ENCODE data around the gene DNM1L.
A peak's percentile ranks its signal among the peaks of the same experiment; 100 is the strongest.

The DNM1L gene

DNA sequence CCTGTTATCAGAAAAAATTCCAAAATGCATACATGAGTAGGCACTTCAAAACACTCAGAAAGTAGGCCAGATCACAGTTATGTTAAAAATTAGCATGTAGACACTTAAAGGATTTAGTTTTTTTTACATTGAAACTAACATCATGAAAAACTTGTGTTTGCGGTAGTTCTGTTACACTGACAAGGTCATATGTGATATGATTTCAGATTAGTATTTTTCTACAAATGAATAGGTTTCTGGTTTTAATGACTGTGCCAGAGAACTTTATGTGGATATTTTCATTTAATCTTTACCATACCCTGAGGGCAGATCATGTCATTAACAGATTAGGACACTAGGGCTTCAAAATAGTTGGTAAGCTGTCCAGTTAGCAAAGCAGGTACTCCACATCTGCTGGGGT is 55.9 kb downstream of the DNM1L start:
- Histone ChIP-seq H3K27me3 (replicated peaks; ENCODE audit: control insufficient read depth, insufficient read depth, low read length) (no peaks in the 10 kb centered on the region), H3K4me3 (ENCODE audit: low read length) (no peak overlapping the region), H3K9me3 (ENCODE audit: control insufficient read depth, low read length) (no peaks in the 10 kb centered on the region), H3K4me1 (ENCODE audit: control insufficient read depth, insufficient read depth, low read length) (peaks cover 3% of the 10 kb centered on the region), H3K9ac (ENCODE audit: low read length) (no peak overlapping the region), H3K36me3 (ENCODE audit: control insufficient read depth, insufficient read depth, low read length, severe bottlenecking) (peaks cover 86% of the 10 kb centered on the region)
- DNase-seq (ENCODE audit: low read depth) = no peak

DNA sequence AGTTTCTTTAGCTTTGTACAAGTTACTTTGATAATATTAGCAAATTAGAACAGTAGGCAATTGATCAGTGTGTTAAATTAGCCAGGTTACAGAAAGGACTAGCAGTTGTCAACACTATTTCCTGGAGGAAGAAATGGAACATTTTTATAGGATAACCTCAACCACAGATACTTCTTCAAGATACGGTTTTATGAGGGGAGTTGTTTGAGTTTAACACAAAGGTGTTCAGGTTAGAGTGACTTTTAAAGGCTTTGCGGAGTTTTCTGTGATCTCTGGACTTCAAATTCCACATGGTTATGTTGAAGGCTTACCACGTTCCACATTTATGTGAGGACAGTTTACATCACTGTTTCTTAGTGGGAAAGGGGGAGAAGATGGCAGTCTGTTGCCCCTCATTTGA is 57.3 kb downstream of the DNM1L start:
- DNase-seq (ENCODE audit: low read depth) = no peak
- Histone ChIP-seq H3K4me3 (ENCODE audit: low read length) (no peak overlapping the region), H3K36me3 (ENCODE audit: control insufficient read depth, insufficient read depth, low read length, severe bottlenecking) (peaks cover 90% of the 10 kb centered on the region), H3K9ac (ENCODE audit: low read length) (no peak overlapping the region), H3K27me3 (replicated peaks; ENCODE audit: control insufficient read depth, insufficient read depth, low read length) (no peaks in the 10 kb centered on the region), H3K4me1 (ENCODE audit: control insufficient read depth, insufficient read depth, low read length) (peaks cover 3% of the 10 kb centered on the region), H3K9me3 (ENCODE audit: control insufficient read depth, low read length) (no peaks in the 10 kb centered on the region)

DNA sequence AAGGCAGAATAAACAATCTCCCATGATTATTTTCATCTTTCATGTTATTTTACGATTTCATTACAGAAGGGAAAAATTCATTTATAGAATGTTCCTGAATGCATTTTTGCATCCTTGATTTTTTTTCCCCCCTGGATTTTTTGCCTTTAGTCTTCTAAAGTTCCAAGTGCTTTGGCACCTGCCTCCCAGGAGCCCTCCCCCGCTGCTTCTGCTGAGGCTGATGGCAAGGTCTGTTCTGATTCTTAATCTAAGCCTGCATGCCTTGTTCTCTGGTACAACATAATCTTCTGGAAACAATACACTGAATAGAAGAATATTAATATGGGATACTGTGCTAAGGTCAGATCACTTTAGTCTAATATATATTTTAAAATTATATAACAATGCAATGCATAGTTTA is 58.6 kb downstream of the DNM1L start:
- Histone ChIP-seq H3K4me3 (ENCODE audit: low read length) (no peak overlapping the region), H3K9me3 (ENCODE audit: control insufficient read depth, low read length) (no peaks in the 10 kb centered on the region), H3K4me1 (ENCODE audit: control insufficient read depth, insufficient read depth, low read length) (no peaks in the 10 kb centered on the region), H3K27me3 (replicated peaks; ENCODE audit: control insufficient read depth, insufficient read depth, low read length) (no peaks in the 10 kb centered on the region), H3K9ac (ENCODE audit: low read length) (no peak overlapping the region), H3K36me3 (ENCODE audit: control insufficient read depth, insufficient read depth, low read length, severe bottlenecking) (peaks cover 89% of the 10 kb centered on the region)
- no peak for DNase-seq (ENCODE audit: low read depth)

DNA sequence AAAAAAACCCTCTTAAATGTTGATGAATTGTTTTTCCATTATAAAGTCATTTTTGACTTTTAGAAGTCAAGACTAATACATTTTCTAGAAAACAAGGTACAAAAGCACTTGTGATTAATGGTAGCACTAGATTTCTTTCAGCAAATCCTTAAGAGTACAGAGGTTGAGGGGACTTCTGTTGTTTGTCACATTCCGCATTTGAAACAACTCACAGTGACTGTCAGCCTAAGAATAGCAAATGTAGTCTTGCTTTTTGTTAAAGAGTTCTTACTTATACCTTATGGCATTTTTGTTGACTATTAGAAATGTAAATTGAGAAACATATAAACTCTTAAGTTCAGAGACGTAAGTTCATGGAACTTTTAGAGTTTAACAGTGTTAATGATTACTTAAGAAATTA is 60.2 kb downstream of the DNM1L start:
- peaks cover 88% of the 10 kb centered on the region for H3K36me3 ChIP-seq (ENCODE audit: control insufficient read depth, insufficient read depth, low read length, severe bottlenecking)
- DNase-seq (ENCODE audit: low read depth) = no peak

DNA sequence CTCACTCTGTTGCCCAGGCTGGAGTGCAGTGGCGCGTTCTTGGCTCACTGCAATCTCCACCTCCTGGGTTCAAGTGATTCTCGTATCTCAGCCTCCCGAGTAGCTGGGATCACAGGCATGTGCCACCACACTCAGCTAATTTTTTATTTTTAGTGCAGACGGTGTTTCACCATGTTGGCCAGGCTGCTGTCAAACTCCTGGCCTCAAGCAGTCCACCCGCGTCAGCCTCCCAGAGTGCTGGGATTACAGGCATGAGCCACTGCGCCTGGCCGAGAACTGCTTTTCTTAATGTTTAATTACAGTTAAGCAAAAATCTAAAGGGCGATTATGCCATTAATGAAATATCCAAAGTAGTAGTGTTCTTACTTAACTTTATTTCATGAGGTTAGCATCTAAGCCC is 63.0 kb downstream of the DNM1L start:
- Histone ChIP-seq H3K9me3 (ENCODE audit: control insufficient read depth, low read length) (no peaks in the 10 kb centered on the region), H3K9ac (ENCODE audit: low read length) (no peak overlapping the region), H3K4me1 (ENCODE audit: control insufficient read depth, insufficient read depth, low read length) (no peaks in the 10 kb centered on the region), H3K36me3 (ENCODE audit: control insufficient read depth, insufficient read depth, low read length, severe bottlenecking) (peaks cover 97% of the 10 kb centered on the region), H3K4me3 (ENCODE audit: low read length) (no peak overlapping the region), H3K27me3 (replicated peaks; ENCODE audit: control insufficient read depth, insufficient read depth, low read length) (no peaks in the 10 kb centered on the region)
- no peak for DNase-seq (ENCODE audit: low read depth)

More for the DNA sequence above, 60.2 kb downstream of the DNM1L start:
- H3K4me1 ChIP-seq (ENCODE audit: control insufficient read depth, insufficient read depth, low read length) = no peaks in the 10 kb centered on the region
- no peaks in the 10 kb centered on the region for H3K27me3 ChIP-seq (replicated peaks; ENCODE audit: control insufficient read depth, insufficient read depth, low read length)
- no peak overlapping the region for H3K9ac ChIP-seq (ENCODE audit: low read length)
- H3K4me3 ChIP-seq (ENCODE audit: low read length) = no peak overlapping the region
- H3K9me3 ChIP-seq (ENCODE audit: control insufficient read depth, low read length) = no peaks in the 10 kb centered on the region

DNA sequence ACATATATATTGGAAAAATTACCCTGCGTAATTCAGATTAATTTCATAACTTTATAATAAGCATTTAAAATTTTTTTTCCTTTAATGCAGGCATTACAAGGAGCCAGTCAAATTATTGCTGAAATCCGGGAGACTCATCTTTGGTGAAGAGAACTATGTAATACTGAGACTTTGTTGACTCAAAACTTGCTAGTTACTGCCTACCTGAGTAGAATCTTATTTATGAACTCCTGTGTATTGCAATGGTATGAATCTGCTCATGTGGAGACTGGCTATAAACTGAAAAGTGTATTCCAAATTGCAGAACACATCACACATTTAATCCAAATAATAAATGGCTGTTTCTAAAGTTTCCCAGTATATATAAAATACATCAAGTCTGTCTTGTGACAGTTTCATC is 64.2 kb downstream of the DNM1L start:
- Histone ChIP-seq H3K27me3 (replicated peaks; ENCODE audit: control insufficient read depth, insufficient read depth, low read length) (no peaks in the 10 kb centered on the region), H3K9ac (ENCODE audit: low read length) (no peak overlapping the region), H3K4me3 (ENCODE audit: low read length) (no peak overlapping the region), H3K9me3 (ENCODE audit: control insufficient read depth, low read length) (no peaks in the 10 kb centered on the region), H3K36me3 (ENCODE audit: control insufficient read depth, insufficient read depth, low read length, severe bottlenecking) (peaks cover 97% of the 10 kb centered on the region), H3K4me1 (ENCODE audit: control insufficient read depth, insufficient read depth, low read length) (no peaks in the 10 kb centered on the region)
- DNase-seq (ENCODE audit: low read depth) = no peak

DNA sequence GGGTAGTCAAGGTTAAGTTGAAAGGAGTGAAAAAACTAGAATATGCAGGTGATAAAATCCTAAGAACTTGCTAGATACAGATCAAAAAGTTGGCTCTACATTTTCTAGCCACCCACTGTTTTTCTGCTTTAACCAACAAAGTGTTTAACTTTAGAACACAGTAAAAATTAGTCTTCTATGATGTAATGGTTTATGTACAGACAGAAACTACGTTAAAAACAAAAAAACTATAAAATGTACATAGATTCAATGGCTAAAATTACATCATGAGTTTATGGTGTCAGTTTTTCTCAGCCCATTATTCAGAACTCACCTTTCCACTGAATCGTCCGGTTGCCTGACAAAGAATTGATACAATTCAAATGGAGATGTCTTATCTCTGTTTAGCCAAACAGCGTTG is 74.5 kb downstream of the DNM1L start:
- Histone ChIP-seq H3K36me3 (ENCODE audit: control insufficient read depth, insufficient read depth, low read length, severe bottlenecking) (peaks cover 51% of the 10 kb centered on the region), H3K4me1 (ENCODE audit: control insufficient read depth, insufficient read depth, low read length) (peaks cover 22% of the 10 kb centered on the region), H3K9me3 (ENCODE audit: control insufficient read depth, low read length) (no peaks in the 10 kb centered on the region), H3K4me3 (ENCODE audit: low read length) (peak overlapping the region; percentile 98), H3K9ac (ENCODE audit: low read length) (peak overlapping the region; percentile 98), H3K27me3 (replicated peaks; ENCODE audit: control insufficient read depth, insufficient read depth, low read length) (no peaks in the 10 kb centered on the region)
- DNase-seq (ENCODE audit: low read depth) = no peak

DNA sequence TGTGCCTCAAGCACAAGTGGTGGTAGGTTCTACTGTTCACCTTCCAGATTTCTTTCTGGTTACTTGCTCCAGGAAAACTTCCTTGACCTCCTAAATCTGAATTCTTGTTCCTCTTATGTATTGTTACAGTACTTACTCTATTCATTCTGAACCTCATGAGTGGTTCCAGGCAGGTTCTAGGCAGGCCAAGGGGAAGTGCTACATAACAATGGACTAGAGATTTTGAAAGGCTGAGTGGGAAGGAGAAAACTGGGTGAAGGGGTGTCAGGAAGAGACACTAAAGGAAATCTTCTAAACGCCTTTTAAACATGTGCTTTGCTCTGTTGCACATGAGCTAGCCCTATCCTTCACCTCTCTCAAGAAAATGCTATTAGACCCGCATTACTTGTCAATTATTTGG is 75.0 kb downstream of the DNM1L start:
- Histone ChIP-seq H3K36me3 (ENCODE audit: control insufficient read depth, insufficient read depth, low read length, severe bottlenecking) (peaks cover 46% of the 10 kb centered on the region), H3K4me3 (ENCODE audit: low read length) (peak overlapping the region; percentile 98), H3K27me3 (replicated peaks; ENCODE audit: control insufficient read depth, insufficient read depth, low read length) (no peaks in the 10 kb centered on the region), H3K4me1 (ENCODE audit: control insufficient read depth, insufficient read depth, low read length) (peaks cover 22% of the 10 kb centered on the region), H3K9ac (ENCODE audit: low read length) (peak overlapping the region; percentile 98), H3K9me3 (ENCODE audit: control insufficient read depth, low read length) (no peaks in the 10 kb centered on the region)
- DNase-seq (ENCODE audit: low read depth) = no peak

DNA sequence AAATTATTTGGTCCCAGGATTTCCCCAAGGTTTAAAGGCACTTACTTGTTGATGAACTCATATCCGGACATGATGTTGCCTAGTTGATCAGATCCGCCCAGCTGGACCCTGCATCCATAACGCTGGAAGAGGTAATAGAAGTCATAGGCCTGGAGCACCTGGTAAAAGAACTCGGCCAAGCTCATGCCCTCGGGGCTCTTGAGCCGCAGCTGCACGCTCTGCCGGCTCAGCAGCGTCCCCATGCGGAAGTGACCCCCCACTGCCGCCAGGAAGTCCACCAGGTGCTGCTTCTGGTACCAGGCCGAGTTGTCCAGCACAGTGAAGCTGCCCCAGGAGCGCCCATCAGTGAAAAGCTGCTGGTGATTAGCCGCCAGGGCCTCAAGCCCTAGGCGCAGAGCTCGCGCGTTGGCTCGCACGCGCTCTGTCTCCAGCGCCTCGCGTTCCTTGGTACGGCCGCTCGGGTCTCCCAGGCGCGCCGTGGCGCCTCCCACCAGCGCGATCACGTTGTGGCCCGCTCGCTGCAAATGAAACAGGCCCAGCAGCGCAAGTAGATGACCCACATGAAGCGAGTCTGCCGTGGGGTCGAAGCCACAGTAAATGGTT is 76.1 kb downstream of the DNM1L start:
- peak; percentile 89 for DNase-seq (ENCODE audit: low read depth)
- Histone ChIP-seq H3K27me3 (replicated peaks; ENCODE audit: control insufficient read depth, insufficient read depth, low read length) (no peaks in the 10 kb centered on the region), H3K4me3 (ENCODE audit: low read length) (peak overlapping the region; percentile 98), H3K9me3 (ENCODE audit: control insufficient read depth, low read length) (no peaks in the 10 kb centered on the region), H3K9ac (ENCODE audit: low read length) (peak overlapping the region; percentile 98), H3K4me1 (ENCODE audit: control insufficient read depth, insufficient read depth, low read length) (peaks cover 24% of the 10 kb centered on the region), H3K36me3 (ENCODE audit: control insufficient read depth, insufficient read depth, low read length, severe bottlenecking) (peaks cover 35% of the 10 kb centered on the region)

DNA sequence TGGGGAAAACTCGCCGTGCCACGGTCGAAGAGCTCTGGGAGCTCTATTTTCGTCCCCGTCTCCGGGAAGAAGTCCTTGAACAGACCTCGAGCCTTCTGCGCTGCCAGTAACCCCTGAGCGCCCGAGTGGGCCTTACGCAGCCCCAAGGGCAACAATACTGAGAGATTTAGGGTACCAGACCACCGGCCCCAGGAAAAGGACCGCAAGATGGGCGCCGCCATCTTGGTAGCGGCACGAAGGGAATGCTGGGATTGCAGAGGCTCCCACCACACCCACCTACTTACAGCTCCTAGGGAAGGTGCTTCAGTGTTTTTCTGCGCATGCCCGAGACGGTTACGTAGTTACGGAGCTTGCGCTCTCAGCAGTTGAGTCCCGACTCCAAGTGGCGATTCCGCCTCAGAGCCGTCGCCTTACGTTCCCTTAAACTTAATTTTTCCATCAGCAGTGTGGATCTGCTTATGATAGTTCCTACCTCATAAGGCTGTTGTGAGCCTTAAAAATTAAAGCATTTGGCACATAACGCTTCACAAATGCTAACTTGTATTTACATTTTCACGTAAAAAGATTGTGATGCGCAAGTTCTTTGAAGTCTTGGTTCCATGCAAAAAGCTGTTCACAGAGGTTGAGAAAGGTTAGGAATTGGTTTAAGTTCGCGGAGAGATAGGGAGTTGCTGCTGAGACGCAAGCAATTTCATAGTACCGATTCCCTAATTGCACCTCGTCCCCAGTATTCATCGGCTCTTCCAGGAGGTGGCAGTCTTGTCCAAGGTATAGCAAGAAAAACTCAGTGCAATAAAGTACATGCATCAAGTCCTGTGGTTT is 76.8 kb downstream of the DNM1L start, which contains the start of gene YARS2:
YARS2 (minus strand) TSS at position 244 of the 822 bp plus-strand sequence; CDS start at position 221, 23 bp downstream.
- Histone ChIP-seq H3K9ac (ENCODE audit: low read length) (peak within 1 kb of the TSS; percentile 98), H3K27me3 (replicated peaks; ENCODE audit: control insufficient read depth, insufficient read depth, low read length) (no peaks in the 10 kb centered on the region), H3K9me3 (ENCODE audit: control insufficient read depth, low read length) (no peaks in the 10 kb centered on the region), H3K36me3 (ENCODE audit: control insufficient read depth, insufficient read depth, low read length, severe bottlenecking) (peaks cover 28% of the 10 kb centered on the region), H3K4me1 (ENCODE audit: control insufficient read depth, insufficient read depth, low read length) (peaks cover 25% of the 10 kb centered on the region), H3K4me3 (ENCODE audit: low read length) (peak within 1 kb of the TSS; percentile 98)
- DNase-seq (ENCODE audit: low read depth) = peak; percentile 98

DNA sequence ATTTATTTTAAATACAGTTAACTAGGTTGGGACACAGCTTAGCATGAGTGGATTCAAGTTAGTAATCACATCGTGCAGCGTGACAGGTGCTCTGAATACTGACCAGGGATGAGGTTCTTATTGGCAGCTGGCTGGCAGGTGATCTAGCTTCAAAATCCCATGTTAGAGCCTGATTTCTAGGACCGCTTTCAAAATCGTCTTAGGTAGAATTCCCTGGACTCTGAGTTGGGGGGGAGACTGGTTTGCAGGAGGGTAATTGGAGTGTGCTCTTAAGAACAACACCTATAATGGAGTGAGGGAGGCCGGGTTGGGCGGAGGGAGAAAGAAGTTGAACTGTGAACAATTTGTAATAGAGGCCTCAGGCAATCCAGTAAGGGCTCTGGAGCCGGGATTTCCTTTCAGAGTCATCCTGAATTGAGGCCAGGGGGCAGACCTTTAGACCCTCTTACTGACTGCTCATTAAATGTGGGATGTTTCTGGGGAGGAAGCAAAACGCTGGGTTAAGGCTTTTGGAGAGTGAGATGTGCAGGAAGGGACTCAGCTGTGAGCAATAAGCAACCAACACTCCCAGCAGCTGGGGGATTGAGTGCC is 77.5 kb downstream of the DNM1L start:
- no peaks in the 10 kb centered on the region for H3K27me3 ChIP-seq (replicated peaks; ENCODE audit: control insufficient read depth, insufficient read depth, low read length)
- H3K4me3 ChIP-seq (ENCODE audit: low read length) = peak overlapping the region; percentile 98
- peaks cover 25% of the 10 kb centered on the region for H3K4me1 ChIP-seq (ENCODE audit: control insufficient read depth, insufficient read depth, low read length)
- peak overlapping the region; percentile 98 for H3K9ac ChIP-seq (ENCODE audit: low read length)
- peak; percentile 3 for DNase-seq (ENCODE audit: low read depth)
- H3K36me3 ChIP-seq (ENCODE audit: control insufficient read depth, insufficient read depth, low read length, severe bottlenecking) = peaks cover 21% of the 10 kb centered on the region
- no peaks in the 10 kb centered on the region for H3K9me3 ChIP-seq (ENCODE audit: control insufficient read depth, low read length)
